PC-9 (cell line): ENCODE results near the gene SPRYD7. TPM values are rescaled to one million over a fixed set of nuclear protein-coding genes. Genes with fewer than 3 reads are reported as not detected.

Experiments
- BruUV-seq: library from RNA; stranded (reverse); fragments of 400-500 nt; replicated peaks from 2 replicates; lab custom pipeline; 2021; lab: Mats Ljungman, UMichigan
- CTCF ChIA-PET: fragments of 300-600 bp; sonication (Branson Sonifier 250); formaldehyde crosslinking; loops from one replicate; lab custom pipeline; 2022; ENCODE audit warnings: antibody characterized with exemption; lab: Charles Lee
- POLR2A ChIA-PET: fragments of 300-600 bp; sonication (Branson Sonifier 250); formaldehyde crosslinking; loops from one replicate; lab custom pipeline; 2022; ENCODE audit warnings: antibody characterized with exemption; ENCODE audit not compliant: unreplicated experiment; lab: Charles Lee
- DNase-seq, 2 experiments: peaks; one replicate each; pipeline versions ENCODE4 v3.0.0 to v3.0.0-alpha.2; 2015 to 2022; ENCODE audit warnings: mixed read lengths in 1 of 2
- H2AFZ ChIP-seq: fragments of 200-600 bp; sonication (generic); 2 replicates; pipeline ENCODE4 v1.8.1; 2017; ENCODE audit warnings: antibody characterized with exemption
- H3F3A ChIP-seq: fragments of 200-600 bp; sonication (generic); 2 replicates; pipeline ENCODE4 v1.8.1; 2017; ENCODE audit warnings: antibody characterized with exemption, mild to moderate bottlenecking, low read depth; ENCODE audit not compliant: insufficient read depth
- H3K27ac ChIP-seq: fragments of 200-600 bp; sonication (generic); 2 replicates; pipeline ENCODE4 v1.6.1; 2016; ENCODE audit warnings: mixed run types
- H3K27me3 ChIP-seq: fragments of 200-600 bp; sonication (generic); 2 replicates; pipeline ENCODE4 v1.6.1; 2016; ENCODE audit warnings: low read depth, mixed run types; ENCODE audit not compliant: insufficient read depth
- H3K36me3 ChIP-seq: fragments of 200-600 bp; sonication (generic); 2 replicates; pipeline ENCODE4 v1.6.1; 2016; ENCODE audit warnings: low read depth, mixed run types
- H3K4me1 ChIP-seq: fragments of 200-600 bp; sonication (generic); replicated peaks from 2 replicates; pipeline ENCODE4 v1.6.1; 2016; ENCODE audit warnings: mixed run types; ENCODE audit not compliant: insufficient read depth
- H3K4me2 ChIP-seq: fragments of 200-600 bp; sonication (generic); 2 replicates; pipeline ENCODE4 v1.6.1; 2017; ENCODE audit warnings: mixed run types
- H3K4me3 ChIP-seq: fragments of 200-600 bp; sonication (generic); 2 replicates; pipeline ENCODE4 v1.6.1; 2016; ENCODE audit warnings: mixed run types
- H3K79me2 ChIP-seq: fragments of 200-600 bp; sonication (generic); 2 replicates; pipeline ENCODE4 v1.6.1; 2017; ENCODE audit warnings: low read depth, mixed run types
- H3K9me2 ChIP-seq: fragments of 200-600 bp; sonication (generic); 2 replicates; pipeline ENCODE4 v1.8.1; 2017; ENCODE audit warnings: mild to moderate bottlenecking; ENCODE audit not compliant: insufficient read depth
- H3K9me3 ChIP-seq: fragments of 200-600 bp; sonication (generic); 2 replicates; pipeline ENCODE4 v1.8.1; 2016; ENCODE audit warnings: low read depth; ENCODE audit not compliant: insufficient read depth
- H4K20me1 ChIP-seq: fragments of 200-600 bp; sonication (generic); 2 replicates; pipeline ENCODE4 v1.8.1; 2017; ENCODE audit not compliant: insufficient read depth
- CTCF ChIP-seq: fragments of 200-600 bp; sonication (generic); conservative IDR thresholded peaks from 2 replicates; pipeline ENCODE4 v1.6.1; 2017; ENCODE audit warnings: mixed run types, antibody characterized with exemption, mild to moderate bottlenecking, moderate library complexity
- EZH2 ChIP-seq: fragments of 200-600 bp; sonication (generic); IDR thresholded peaks from 2 replicates; pipeline ENCODE4 v1.8.0; 2017; ENCODE audit warnings: antibody characterized with exemption, low read depth
- intact Hi-C: fragments of 100-400 bp; cut with micrococcal nuclease; formaldehyde crosslinking; loops from one replicate; pipeline ENCODE4 v1.10.0; 2022; ENCODE audit not compliant: unreplicated experiment
- total RNA-seq: library from RNA; stranded (reverse); gene quantifications from 2 replicates; pipeline ENCODE4 v1.2.3, GENCODE V29; 2021

SPRYD7 gene
- total RNA-seq, 1 experiment from 2014 or later, result 6.4 TPM

GRCh38 chr13:49867834-49868233 lies 68.3 kb downstream of the SPRYD7 start:
- no peak overlapping the region for H3K27ac ChIP-seq
- H3K36me3 ChIP-seq, result no peaks in the 10 kb centered on the region
- no peaks in the 10 kb centered on the region for H3K4me1 ChIP-seq
- no peak for DNase-seq
- no peaks in the 10 kb centered on the region for H3F3A ChIP-seq
- no peaks in the 10 kb centered on the region for H3K9me2 ChIP-seq
- H3K4me3 ChIP-seq, result no peak overlapping the region
- POLR2A ChIA-PET, result no interaction called here
- TF ChIP-seq EZH2 (no peak), CTCF (no peak)
- no peaks in the 10 kb centered on the region for H4K20me1 ChIP-seq
- no peaks in the 10 kb centered on the region for H3K9me3 ChIP-seq
- CTCF ChIA-PET, result no interaction called here
- intact Hi-C loops, result no loop called here
- no peak overlapping the region for H2AFZ ChIP-seq
- no peaks in the 10 kb centered on the region for H3K27me3 ChIP-seq
- BruUV-seq, result no TSS peak
- no peaks in the 10 kb centered on the region for H3K79me2 ChIP-seq
- H3K4me2 ChIP-seq, result no peak overlapping the region

GRCh38 chr13:49865218-49865617 lies 70.9 kb downstream of the SPRYD7 start:
- no peak for TF ChIP-seq EZH2
- TF ChIP-seq CTCF, result no peak
- H3F3A ChIP-seq, result peaks cover 3% of the 10 kb centered on the region
- no TSS peak for BruUV-seq
- no peak overlapping the region for H3K4me2 ChIP-seq
- intact Hi-C loops, result no loop called here
- no peaks in the 10 kb centered on the region for H3K36me3 ChIP-seq
- no peaks in the 10 kb centered on the region for H3K27me3 ChIP-seq
- H3K4me3 ChIP-seq, result no peak overlapping the region
- CTCF ChIA-PET, result no interaction called here
- no peaks in the 10 kb centered on the region for H4K20me1 ChIP-seq
- no peak overlapping the region for H2AFZ ChIP-seq
- peaks cover 2% of the 10 kb centered on the region for H3K4me1 ChIP-seq
- no peak for DNase-seq
- no peaks in the 10 kb centered on the region for H3K79me2 ChIP-seq
- no peaks in the 10 kb centered on the region for H3K9me3 ChIP-seq
- no peaks in the 10 kb centered on the region for H3K9me2 ChIP-seq
- POLR2A ChIA-PET, result interaction anchor here (0.6 to 0.7 kb wide), 3 partner anchors 36 to 259 kb away, joined by 3 to 7 read pairs (median 4); no protein-coding TSS in a partner anchor
- no peak overlapping the region for H3K27ac ChIP-seq

DNA sequence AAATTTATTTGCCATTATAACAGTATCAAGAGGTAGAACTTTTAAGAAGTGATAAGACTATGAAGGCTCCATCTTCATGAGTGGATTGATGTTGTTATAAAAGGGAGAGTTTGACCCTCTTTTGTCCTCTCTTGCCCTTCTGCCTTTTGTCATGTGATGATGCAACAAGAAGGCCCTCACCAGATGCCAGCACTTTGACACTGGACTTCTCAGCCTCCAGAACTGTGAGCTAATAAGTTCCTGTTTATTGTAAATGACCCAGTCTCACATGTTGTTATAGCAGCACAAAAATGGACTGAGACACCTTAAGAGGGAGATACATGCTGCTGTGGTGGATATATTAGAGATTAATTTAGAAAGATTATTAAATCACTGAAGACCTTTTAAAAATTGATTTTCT lies 71.6 kb downstream of the SPRYD7 start:
- no TSS peak for BruUV-seq
- H3K27me3 ChIP-seq, result no peaks in the 10 kb centered on the region
- no peak for DNase-seq
- TF ChIP-seq CTCF (no peak), EZH2 (no peak)
- no peak overlapping the region for H3K4me2 ChIP-seq
- peaks cover 10% of the 10 kb centered on the region for H3F3A ChIP-seq
- intact Hi-C loops, result no loop called here
- no peaks in the 10 kb centered on the region for H3K9me3 ChIP-seq
- ChIA-PET CTCF (no interaction called here), POLR2A (no interaction called here)
- no peaks in the 10 kb centered on the region for H4K20me1 ChIP-seq
- no peak overlapping the region for H2AFZ ChIP-seq
- peaks cover 9% of the 10 kb centered on the region for H3K4me1 ChIP-seq
- no peak overlapping the region for H3K27ac ChIP-seq
- H3K36me3 ChIP-seq, result no peaks in the 10 kb centered on the region
- no peaks in the 10 kb centered on the region for H3K79me2 ChIP-seq
- H3K9me2 ChIP-seq, result no peaks in the 10 kb centered on the region
- H3K4me3 ChIP-seq, result no peak overlapping the region

Other genes starting within 250 kb of the SPRYD7 start
- gene EBPL, start 244.9 kb downstream of the SPRYD7 start, total RNA-seq, result 77.0 and 100 TPM in 2 replicates
- gene KPNA3, start 143.7 kb downstream of the SPRYD7 start, total RNA-seq, result 21.2 and 35.0 TPM in 2 replicates
- gene TRIM13, start 60.7 kb upstream of the SPRYD7 start, total RNA-seq, result 13.4 and 15.1 TPM in 2 replicates
- 0.41 TPM in 1 of 2 replicates, not detected in the other for gene KCNRG, start 79.1 kb upstream of the SPRYD7 start, total RNA-seq